ENCODE results near the gene OR2M7.
"Not testable (repeated sequence)": the region's sequence is repeated elsewhere in the genome, so short reads cannot be mapped to it uniquely, and the experiment has no call there.

The OR2M7 gene, protein sequence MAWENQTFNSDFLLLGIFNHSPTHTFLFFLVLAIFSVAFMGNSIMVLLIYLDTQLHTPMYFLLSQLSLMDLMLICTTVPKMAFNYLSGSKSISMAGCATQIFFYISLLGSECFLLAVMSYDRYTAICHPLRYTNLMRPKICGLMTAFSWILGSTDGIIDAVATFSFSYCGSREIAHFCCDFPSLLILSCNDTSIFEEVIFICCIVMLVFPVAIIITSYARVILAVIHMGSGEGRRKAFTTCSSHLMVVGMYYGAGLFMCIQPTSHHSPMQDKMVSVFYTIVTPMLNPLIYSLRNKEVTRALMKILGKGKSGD

DNA sequence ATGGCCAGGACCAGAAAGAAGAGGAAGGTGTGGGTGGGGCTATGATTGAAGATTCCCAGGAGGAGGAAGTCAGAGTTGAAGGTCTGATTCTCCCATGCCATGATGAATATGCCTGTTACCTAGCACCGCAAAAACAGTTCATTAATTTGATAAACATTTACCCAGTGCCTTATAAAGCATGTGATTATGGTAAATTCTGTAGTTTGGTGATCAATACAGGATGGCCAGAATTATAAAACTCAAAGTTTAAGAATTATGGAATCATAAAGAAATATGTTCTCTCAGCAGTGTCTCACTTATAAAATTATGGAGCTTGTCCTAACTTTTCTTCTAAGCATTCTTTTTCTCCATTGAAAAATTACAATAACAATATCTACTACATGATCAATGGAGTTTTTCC, at the start of gene OR2M7:
TSS of gene OR2M7 (minus strand) at position 101 of the 400 bp plus-strand sequence. CDS start at position 101, 0 bp downstream.
- in situ Hi-C loops (cut with HindIII; ENCODE audit: low sequenced_read_pairs), result no loop called here

DNA sequence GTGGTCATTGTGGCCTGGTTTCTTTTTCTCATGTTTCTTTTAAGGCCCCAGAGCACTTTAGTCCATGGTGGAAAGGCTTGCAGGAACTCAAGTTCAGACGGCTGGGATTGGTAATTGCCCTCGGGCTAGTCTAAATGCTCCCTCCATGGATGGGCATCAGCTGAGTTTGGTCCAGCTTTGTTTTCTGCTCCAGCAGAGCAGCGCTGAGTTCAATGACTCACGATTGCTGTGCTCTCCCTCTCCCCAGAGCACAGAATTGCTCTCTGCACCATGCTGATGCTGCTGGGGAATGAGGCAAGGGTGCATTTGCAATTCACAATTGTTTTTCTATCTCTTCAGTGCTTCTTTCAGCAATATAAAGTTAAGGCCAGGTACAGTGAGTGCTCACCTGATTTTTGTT, 49.4 kb upstream of the OR2M7 start:
- in situ Hi-C loops (cut with HindIII; ENCODE audit: low sequenced_read_pairs), result no loop called here

DNA sequence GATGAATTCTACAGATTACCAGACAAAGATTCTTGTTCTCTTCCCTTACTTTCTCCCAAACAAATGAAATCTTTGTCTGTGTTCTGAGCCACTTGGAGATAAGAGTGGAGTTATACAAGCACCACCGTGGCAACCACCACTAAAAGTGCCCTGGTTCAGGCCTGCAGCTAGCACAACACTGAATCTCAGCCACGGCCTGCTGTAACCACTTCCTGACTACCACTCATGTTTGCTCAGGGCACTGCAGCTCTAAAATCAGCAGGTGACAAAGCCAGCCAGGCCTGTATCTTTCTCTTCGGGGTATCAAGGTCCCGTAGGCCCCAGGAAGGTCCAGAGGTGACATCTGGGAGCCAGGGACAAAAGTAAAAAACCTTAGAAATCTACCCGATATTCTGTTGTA, 48.0 kb upstream of the OR2M7 start:
- in situ Hi-C loops (cut with HindIII; ENCODE audit: low sequenced_read_pairs), result no loop called here

DNA sequence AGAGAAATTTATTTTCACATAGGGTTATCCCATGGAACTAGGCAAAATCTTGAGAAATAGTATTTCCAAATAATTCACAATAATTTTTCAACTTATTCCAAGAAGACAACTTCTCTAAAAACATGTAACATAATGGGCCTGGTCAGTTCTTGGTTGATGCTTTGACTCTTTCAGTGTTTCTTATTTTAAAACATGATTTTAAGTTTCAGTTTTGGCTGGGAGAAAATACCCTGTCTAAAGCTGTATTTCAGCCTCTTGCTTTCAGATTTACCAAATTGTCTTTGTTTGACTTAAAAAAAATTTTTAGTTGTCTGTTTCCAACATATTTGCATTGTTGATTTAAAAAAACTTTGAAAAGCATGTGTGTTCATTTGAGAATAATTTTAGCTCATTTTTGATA, 42.2 kb upstream of the OR2M7 start:
- in situ Hi-C loops (cut with HindIII; ENCODE audit: low sequenced_read_pairs), result no loop called here

DNA sequence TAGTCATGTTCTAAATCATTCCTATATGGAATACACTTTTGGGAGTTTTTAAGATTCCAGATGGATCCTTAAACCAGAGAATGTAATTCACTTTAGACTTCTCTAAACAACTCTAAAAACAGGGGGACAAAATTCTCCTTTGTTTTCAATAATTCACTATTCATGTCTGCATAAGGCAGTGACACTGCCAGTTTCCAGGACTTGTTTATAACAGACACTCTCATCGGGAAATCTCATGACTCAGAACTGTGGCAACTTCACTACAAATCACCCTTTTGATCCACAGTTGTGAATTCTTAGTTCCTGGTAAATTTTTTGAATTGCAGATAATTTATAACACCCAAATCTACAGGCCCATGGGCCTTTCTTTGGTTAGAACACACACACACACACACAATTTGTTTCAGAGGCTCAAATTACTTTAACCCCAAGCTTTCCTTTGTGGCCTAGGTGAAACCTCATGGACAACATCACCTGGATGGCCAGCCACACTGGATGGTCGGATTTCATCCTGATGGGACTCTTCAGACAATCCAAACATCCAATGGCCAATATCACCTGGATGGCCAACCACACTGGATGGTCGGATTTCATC, 36.9 kb upstream of the OR2M7 start, which contains the start of gene OR2T4:
TSS of gene OR2T4 (plus strand) at position 545 of the 595 bp plus-strand sequence. CDS start at position 545, 0 bp downstream.
- in situ Hi-C loops (cut with HindIII; ENCODE audit: low sequenced_read_pairs), result no loop called here

DNA sequence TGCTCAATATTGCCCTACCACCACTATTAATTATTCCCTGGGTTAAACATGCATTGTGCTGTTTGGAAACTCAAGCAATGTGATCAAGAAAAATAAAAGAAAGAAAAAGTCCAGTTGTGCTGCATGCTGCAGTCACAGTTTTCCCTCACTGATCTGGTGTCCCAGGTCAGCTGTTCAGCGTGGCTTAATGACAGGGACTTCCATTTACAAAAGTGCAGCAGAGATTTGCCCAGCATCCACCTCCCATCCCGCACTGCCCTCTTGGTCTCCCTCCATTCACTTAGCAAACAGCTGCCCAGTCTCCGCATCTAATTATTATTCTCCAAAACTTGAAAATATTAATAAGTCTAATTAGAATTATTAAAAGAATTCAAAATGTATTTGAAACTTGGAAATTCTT, 35.0 kb upstream of the OR2M7 start:
- in situ Hi-C loops (cut with HindIII; ENCODE audit: low sequenced_read_pairs), result no loop called here

DNA sequence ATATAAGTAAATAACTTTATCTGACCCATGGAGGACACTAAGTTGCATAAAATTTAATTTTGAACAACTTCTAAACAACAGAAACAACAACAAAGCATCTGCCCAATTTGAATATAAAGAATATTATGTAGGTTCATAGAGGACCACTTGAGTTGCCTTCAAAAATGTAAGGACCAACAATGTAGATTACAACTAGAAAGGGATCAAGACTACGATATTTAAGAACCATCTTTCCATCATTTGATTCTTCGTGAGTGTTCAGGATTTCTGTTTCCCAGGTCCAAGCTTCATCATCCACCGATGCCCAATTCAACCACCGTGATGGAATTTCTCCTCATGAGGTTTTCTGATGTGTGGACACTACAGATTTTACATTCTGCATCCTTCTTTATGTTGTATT, 24.1 kb upstream of the OR2M7 start, which contains the start of gene OR14C36:
TSS of gene OR14C36 (plus strand) at position 301 of the 400 bp plus-strand sequence. CDS start at position 301, 0 bp downstream.
- in situ Hi-C loops (cut with HindIII; ENCODE audit: low sequenced_read_pairs), result no loop called here

DNA sequence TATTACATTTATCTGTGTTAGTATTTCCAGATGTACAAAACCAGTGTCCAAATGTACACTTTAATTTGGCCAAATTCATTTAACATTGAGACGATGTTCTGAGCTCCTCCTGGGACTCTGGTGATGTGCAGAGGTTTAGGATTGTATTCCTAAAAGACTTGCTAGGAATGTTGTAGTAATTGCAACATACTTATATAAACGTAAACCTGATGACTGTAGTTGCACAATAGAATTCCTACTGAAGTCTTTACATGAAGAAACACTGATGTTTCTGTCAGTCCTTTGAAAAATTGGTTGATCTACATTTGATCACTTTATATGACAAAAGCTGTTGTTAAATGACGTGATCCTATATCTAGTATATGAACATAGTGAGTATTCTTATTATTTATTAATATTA, 19.1 kb upstream of the OR2M7 start:
- in situ Hi-C loops (cut with HindIII; ENCODE audit: low sequenced_read_pairs), result no loop called here

DNA sequence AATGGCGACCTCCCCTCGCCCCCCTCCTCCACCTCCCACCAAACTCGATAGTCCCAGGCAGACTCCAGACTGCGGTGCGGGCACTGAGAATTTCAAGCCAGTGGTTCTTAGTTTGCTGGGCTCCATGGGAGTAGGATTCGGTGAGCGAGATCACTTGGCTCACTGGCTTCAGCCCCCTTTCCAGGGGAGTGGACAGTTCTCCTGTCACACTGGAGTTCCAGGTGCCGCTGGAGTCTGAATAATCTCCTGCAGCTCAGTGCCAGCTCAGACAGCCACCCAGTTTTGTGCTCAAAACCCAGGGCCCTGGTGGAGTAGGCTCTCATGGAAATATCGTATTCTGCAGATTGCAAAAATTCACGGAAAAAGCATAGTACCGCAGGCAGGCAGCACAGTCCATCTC, 7.6 kb downstream of the OR2M7 start:
- in situ Hi-C loops (cut with HindIII; ENCODE audit: low sequenced_read_pairs), result no loop called here

DNA sequence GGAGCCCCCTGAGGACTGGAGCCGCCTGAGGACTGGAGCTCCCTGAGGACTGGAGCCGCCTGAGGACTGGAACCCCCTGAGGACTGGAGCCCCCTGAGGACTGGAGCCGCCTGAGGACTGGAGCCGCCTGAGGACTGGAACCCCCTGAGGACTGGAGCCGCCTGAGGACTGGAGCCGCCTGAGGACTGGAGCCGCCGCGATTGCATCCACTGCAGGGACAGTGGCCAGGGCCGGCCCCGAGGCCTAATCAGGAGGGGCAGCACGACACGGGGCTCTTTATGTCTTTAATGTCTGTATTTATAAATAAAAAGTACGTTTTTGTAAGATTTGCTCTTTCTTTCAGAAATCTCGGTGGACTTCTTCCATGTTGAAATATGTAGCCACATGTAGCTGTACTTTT, 17.6 kb downstream of the OR2M7 start:
- in situ Hi-C loops (cut with HindIII; ENCODE audit: low sequenced_read_pairs), result not testable (repeated sequence)

DNA sequence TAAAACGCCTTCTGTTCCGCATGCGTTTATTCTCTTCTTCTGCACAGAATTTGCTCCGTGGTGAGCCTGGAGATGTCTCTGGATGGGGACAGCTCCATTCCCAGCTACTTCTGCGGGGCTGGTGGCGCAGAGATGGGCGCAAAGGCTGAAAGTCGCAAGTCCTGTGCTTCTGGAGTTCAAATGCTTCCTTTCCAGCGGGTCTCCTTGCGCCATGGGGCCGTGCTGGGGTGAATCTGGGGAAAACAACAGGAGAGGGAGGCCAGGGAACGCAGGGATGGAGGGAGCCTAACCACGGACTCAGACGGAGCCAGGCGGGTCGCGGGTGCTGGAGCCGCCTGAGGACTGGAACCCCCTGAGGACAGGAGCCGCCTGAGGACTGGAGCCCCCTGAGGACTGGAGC, 18.3 kb downstream of the OR2M7 start:
- in situ Hi-C loops (cut with HindIII; ENCODE audit: low sequenced_read_pairs), result no loop called here

DNA sequence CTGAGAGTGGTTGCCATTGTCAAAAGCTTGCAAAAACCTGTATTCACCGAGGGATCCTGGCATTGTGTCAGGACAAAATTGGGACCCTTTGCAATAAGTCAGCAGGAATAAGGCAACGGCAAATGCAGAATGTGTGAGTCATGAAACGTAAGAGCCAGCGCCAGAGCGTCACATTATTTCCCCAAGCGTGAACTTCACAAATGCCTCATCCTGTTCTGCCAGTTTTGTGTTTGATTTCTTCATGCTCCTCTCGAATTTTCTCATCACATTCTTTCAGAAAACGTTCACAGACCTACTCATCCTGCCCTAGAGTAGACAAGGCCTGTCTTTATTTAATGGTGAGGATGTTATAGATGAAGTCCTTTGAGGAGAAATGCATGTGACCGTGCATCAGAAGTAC, 18.7 kb downstream of the OR2M7 start:
- in situ Hi-C loops (cut with HindIII; ENCODE audit: low sequenced_read_pairs), result not testable (repeated sequence)

DNA sequence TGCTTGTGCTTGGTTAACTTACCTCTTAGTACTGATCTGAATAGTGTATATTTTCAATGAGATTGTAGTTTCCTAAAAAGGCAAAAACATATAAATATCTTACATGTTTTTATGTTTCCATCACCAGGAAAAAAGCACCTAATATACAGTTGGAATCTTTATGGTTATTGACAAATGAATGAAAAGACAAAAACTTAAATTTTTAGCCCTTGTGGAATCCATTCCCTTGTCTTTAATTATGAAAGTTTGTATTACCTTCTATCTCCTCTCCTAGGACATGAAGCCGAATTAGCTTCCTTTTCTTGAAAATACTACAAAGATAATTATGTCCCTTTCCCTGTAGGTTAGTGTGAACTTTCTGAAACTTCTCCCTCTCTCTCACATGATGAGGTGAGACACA, 21.0 kb downstream of the OR2M7 start, which contains the start of gene OR2T12:
TSS of gene OR2T12 (minus strand) at position 101 of the 400 bp plus-strand sequence. CDS start 7,846 bp downstream, outside the sequence.
- in situ Hi-C loops (cut with HindIII; ENCODE audit: low sequenced_read_pairs), result no loop called here

DNA sequence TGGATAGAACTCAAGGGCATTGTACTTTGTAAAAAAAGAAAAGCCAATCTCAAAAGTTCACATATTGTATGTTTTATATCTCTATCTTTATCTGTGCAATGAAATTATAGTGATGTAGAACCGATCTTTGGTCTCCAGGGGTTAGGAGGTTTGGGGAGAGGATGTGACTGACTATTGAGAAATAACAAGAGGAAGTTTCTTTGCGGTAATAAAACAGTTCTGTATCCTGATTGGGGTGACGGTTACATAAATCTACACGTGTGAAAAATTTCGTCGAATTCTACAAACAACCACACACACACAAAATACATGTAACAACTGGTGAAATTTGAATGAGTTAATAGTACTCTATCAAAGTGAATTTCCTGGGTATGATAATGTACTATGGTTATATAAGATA, 36.0 kb downstream of the OR2M7 start:
- in situ Hi-C loops (cut with HindIII; ENCODE audit: low sequenced_read_pairs), result no loop called here

DNA sequence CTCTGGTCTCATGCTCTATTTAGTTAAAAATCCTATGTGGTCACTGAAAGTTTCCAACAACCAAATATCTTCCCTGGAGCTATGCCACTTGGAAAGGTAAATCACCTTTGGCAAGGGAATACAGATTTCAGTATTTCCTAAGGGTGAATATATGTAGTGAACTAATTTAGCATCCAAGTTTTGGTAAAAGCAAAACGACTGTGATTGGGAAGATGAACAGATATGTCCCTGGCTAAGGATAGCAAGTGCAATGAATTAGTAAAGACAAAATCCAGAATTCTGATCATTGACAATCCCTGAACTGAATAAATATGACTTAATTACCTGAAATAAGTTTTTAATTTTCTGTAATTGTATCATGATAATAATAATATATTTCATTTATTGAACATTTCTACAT, 46.5 kb downstream of the OR2M7 start, which contains the start of gene OR2T33:
TSS of gene OR2T33 (minus strand) at position 101 of the 400 bp plus-strand sequence. CDS start 4,162 bp downstream, outside the sequence.
- in situ Hi-C loops (cut with HindIII; ENCODE audit: low sequenced_read_pairs), result no loop called here
